Muscle layer of duodenum (tissue), 2 donors: ENCODE measurements around the gene EEIG2.

Experiments
- H3K27ac ChIP-seq: one replicate; pipeline ENCODE4 v1.7.0; 2013; ENCODE audit warnings: mild to moderate bottlenecking, low read length
- H3K27me3 ChIP-seq: one replicate; pipeline ENCODE4 v1.7.0; 2013; ENCODE audit warnings: low read depth, mild to moderate bottlenecking, control low read depth, low read length
- H3K36me3 ChIP-seq, 2 donors: one replicate each; pipeline ENCODE4 v1.7.0; 2013; ENCODE audit warnings: low read length in 2 of 2, control low read depth in 1 of 2, mild to moderate bottlenecking in 1 of 2; ENCODE audit not compliant: insufficient read depth in 2 of 2, control insufficient read depth in 1 of 2
- H3K4me1 ChIP-seq, 2 donors: one replicate each; pipeline ENCODE4 v1.7.0; 2013; ENCODE audit warnings: low read length in 2 of 2, mild to moderate bottlenecking in 2 of 2, control low read depth in 1 of 2, moderate library complexity in 1 of 2; ENCODE audit not compliant: insufficient read depth in 2 of 2, control insufficient read depth in 1 of 2
- H3K4me3 ChIP-seq, 2 donors: one replicate each; pipeline ENCODE4 v1.7.0; 2013; ENCODE audit warnings: low read length in 2 of 2, low read depth in 1 of 2, mild to moderate bottlenecking in 1 of 2
- H3K9me3 ChIP-seq, 2 donors: one replicate each; pipeline ENCODE4 v1.7.0; 2013; ENCODE audit warnings: low read length in 2 of 2, control low read depth in 1 of 2, mild to moderate bottlenecking in 1 of 2; ENCODE audit not compliant: control insufficient read depth in 1 of 2
- donor health status: healthy.

Gene EEIG2

DNA sequence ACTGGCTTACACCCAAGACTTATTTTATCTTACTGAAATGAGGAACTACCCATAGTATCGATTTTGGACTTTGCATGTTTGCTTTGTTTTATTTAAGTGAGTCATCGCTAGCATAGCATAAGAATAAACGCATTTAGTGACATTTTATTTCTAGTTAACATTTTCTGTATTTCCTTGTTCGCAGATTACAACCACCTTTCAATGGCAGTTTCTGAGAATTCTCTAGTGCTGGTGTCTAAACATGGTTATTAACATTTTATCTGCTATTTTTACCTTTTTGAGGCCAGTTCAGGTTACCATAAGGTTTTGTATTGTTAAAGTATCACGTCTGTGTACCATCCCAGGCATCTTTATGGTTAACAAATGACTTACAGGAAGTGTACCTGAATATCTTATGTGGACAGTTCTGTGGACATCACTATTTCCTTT is 24.5 kb downstream of the EEIG2 start:
- Histone ChIP-seq H3K4me3 (peak overlapping the region in 1 of 2 donors; percentile 24), H3K27me3 (no peaks in the 10 kb centered on the region), H3K27ac (peak overlapping the region; percentile 62), H3K36me3 (no peaks in the 10 kb centered on the region), H3K9me3 (peaks cover 5% of the 10 kb centered on the region in 2 donors), H3K4me1 (peaks cover 7 to 13% of the 10 kb centered on the region in 2 donors)

DNA sequence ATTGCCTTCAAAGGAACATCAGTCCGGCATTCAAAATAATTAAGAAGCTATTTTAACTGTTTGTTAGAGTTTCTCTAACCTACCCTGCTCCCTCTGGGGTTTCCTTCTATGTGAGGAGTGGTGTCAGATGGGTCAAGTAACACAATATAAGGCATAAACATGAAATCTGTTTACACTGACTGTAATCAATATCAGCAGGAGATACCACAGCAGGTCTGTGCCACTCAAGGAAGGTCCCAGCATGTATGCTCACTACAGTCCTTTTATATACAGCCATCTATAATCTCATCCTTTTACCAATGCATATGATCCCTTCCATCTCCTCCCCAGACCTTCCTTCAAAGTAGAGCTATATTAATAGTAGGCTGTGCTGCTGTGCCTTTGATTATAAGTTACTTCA is 25.4 kb downstream of the EEIG2 start:
- Histone ChIP-seq H3K36me3 (no peaks in the 10 kb centered on the region), H3K9me3 (peaks cover 5% of the 10 kb centered on the region in 2 donors), H3K4me3 (peak overlapping the region in 1 of 2 donors; percentile 19), H3K4me1 (peaks cover 7 to 17% of the 10 kb centered on the region in 2 donors), H3K27me3 (no peaks in the 10 kb centered on the region), H3K27ac (peak overlapping the region; percentile 62)

DNA sequence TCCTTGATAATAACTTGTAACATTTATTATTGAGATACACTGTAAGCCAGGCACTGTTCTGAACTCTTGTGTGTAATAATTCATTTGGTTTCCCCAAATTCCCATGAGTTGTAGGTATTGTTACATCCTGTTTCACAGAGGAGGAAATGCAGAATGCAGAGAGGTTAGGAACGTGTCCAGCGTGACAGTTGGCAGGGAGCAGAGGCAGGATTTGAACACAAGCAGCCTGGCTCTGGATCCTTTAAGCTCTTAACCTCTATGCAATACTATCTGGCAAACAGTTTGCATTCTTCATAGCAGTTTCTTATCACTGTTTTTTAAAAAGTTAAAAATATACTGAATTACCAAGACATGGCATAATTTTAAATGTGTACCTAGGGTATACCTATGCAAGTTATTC is 30.5 kb downstream of the EEIG2 start:
- peak overlapping the region; percentile 20 for H3K27ac ChIP-seq
- no peaks in the 10 kb centered on the region for H3K9me3 ChIP-seq
- H3K4me1 ChIP-seq = peaks cover 9 to 16% of the 10 kb centered on the region in 2 donors
- no peaks in the 10 kb centered on the region for H3K36me3 ChIP-seq
- H3K4me3 ChIP-seq = no peak overlapping the region
- no peaks in the 10 kb centered on the region for H3K27me3 ChIP-seq

GRCh38 chr1:108590957-108591356 is 31.1 kb downstream of the EEIG2 start:
- H3K36me3 ChIP-seq = no peaks in the 10 kb centered on the region
- peaks cover 6 to 14% of the 10 kb centered on the region in 2 donors for H3K4me1 ChIP-seq
- H3K4me3 ChIP-seq = no peak overlapping the region
- no peaks in the 10 kb centered on the region for H3K9me3 ChIP-seq
- H3K27me3 ChIP-seq = no peaks in the 10 kb centered on the region
- peak overlapping the region; percentile 58 for H3K27ac ChIP-seq

- H3K4me1 ChIP-seq = peaks cover 6 to 19% of the 10 kb centered on the region in 2 donors
- H3K27ac ChIP-seq = peak overlapping the region; percentile 58
- no peaks in the 10 kb centered on the region for H3K27me3 ChIP-seq
- H3K36me3 ChIP-seq = no peaks in the 10 kb centered on the region
- H3K9me3 ChIP-seq = no peaks in the 10 kb centered on the region
- no peak overlapping the region for H3K4me3 ChIP-seq
Observed at GRCh38 chr1:108591466-108591865, 31.6 kb downstream of the EEIG2 start.

GRCh38 chr1:108592030-108592759 is 32.3 kb downstream of the EEIG2 start:
- peaks cover 6 to 20% of the 10 kb centered on the region in 2 donors for H3K4me1 ChIP-seq
- H3K9me3 ChIP-seq = no peaks in the 10 kb centered on the region
- H3K4me3 ChIP-seq = no peak overlapping the region
- no peaks in the 10 kb centered on the region for H3K27me3 ChIP-seq
- H3K36me3 ChIP-seq = no peaks in the 10 kb centered on the region
- peak overlapping the region; percentile 58 for H3K27ac ChIP-seq

GRCh38 chr1:108593448-108593847 is 33.5 kb downstream of the EEIG2 start:
- Histone ChIP-seq H3K36me3 (no peaks in the 10 kb centered on the region), H3K27me3 (no peaks in the 10 kb centered on the region), H3K9me3 (no peaks in the 10 kb centered on the region), H3K4me1 (peaks cover 6 to 20% of the 10 kb centered on the region in 2 donors), H3K27ac (no peak overlapping the region), H3K4me3 (no peak overlapping the region)

GRCh38 chr1:108595507-108595906 is 35.6 kb downstream of the EEIG2 start:
- H3K36me3 ChIP-seq = no peaks in the 10 kb centered on the region
- peaks cover 6 to 18% of the 10 kb centered on the region in 2 donors for H3K4me1 ChIP-seq
- no peak overlapping the region for H3K27ac ChIP-seq
- no peaks in the 10 kb centered on the region for H3K27me3 ChIP-seq
- no peak overlapping the region for H3K4me3 ChIP-seq
- no peaks in the 10 kb centered on the region for H3K9me3 ChIP-seq

DNA sequence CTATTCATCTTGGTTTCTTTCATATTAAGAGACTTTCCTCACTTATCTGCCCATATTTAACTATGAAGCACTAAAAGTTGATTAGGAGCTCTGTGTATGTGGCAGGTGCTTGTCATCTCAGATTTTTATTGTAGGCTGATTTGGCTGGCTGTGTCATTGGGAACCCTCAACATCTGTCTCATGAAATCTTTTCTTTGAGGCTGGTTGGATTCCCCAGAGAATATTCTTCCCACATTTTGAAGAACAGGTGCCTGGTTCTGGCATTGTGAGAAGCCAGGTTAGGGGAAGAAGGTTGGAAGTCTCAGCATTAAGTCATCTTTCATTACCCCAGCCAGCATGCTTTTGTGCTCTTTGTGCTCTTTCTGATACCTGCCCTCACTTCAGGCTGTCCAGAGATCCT is 37.1 kb downstream of the EEIG2 start:
- Histone ChIP-seq H3K4me3 (no peak overlapping the region), H3K9me3 (no peaks in the 10 kb centered on the region), H3K36me3 (peaks cover 4% of the 10 kb centered on the region in 2 donors), H3K4me1 (peaks cover 6 to 17% of the 10 kb centered on the region in 2 donors), H3K27ac (no peak overlapping the region), H3K27me3 (no peaks in the 10 kb centered on the region)

GRCh38 chr1:108598340-108598739 is 38.4 kb downstream of the EEIG2 start:
- no peaks in the 10 kb centered on the region for H3K27me3 ChIP-seq
- H3K4me1 ChIP-seq = peaks cover 0 to 14% of the 10 kb centered on the region in 2 donors
- no peak overlapping the region for H3K27ac ChIP-seq
- H3K36me3 ChIP-seq = peaks cover 7 to 9% of the 10 kb centered on the region in 2 donors
- H3K9me3 ChIP-seq = no peaks in the 10 kb centered on the region
- no peak overlapping the region for H3K4me3 ChIP-seq

- no peak overlapping the region for H3K27ac ChIP-seq
- no peaks in the 10 kb centered on the region for H3K27me3 ChIP-seq
- H3K4me3 ChIP-seq = no peak overlapping the region
- peaks cover 0 to 13% of the 10 kb centered on the region in 2 donors for H3K4me1 ChIP-seq
- H3K9me3 ChIP-seq = no peaks in the 10 kb centered on the region
- H3K36me3 ChIP-seq = peaks cover 7 to 11% of the 10 kb centered on the region in 2 donors
Observed at GRCh38 chr1:108600504-108600903, 40.6 kb downstream of the EEIG2 start.
